HepG2 (cell line): ENCODE data around the gene KANSL3. TPM values are rescaled to one million over a fixed set of nuclear protein-coding genes. Genes with fewer than 3 reads are reported as not detected.

Experiments
- ATF4 ChIP-seq, 2 experiments: fragments of 450-650 bp in 1 of 2; sonication (generic) in 1 of 2; formaldehyde crosslinking; IDR thresholded peaks; 2 replicates each; pipeline versions ENCODE4 v1.5.0 to v1.8.0; 2020 to 2022; ENCODE audit warnings: mild to moderate bottlenecking in 1 of 2, missing genetic modification reagents in 1 of 2
- HMG20A ChIP-seq: IDR thresholded peaks from 2 replicates; pipeline ENCODE4 v1.6.1; 2016; ENCODE audit warnings: borderline replicate concordance
- SOX6 ChIP-seq, 2 experiments: fragments of 450-650 bp in 1 of 2; sonication (generic) in 1 of 2; formaldehyde crosslinking in 1 of 2; IDR thresholded peaks; 2 replicates each; pipeline versions ENCODE4 v1.4.0 to v1.6.1; 2017 to 2020; ENCODE audit warnings: antibody characterized with exemption in 1 of 2, mild to moderate bottlenecking in 1 of 2, missing genetic modification reagents in 1 of 2
- TOPORS ChIP-seq: sonication (generic); formaldehyde crosslinking; IDR thresholded peaks from 2 replicates; pipeline ENCODE4 v1.8.0; 2023; ENCODE audit warnings: mild to moderate bottlenecking, missing genetic modification reagents
- YEATS4 ChIP-seq: sonication (generic); formaldehyde crosslinking; IDR thresholded peaks from 2 replicates; pipeline ENCODE4 v1.4.0; 2020; ENCODE audit warnings: missing genetic modification reagents, borderline replicate concordance
- ZBED4 ChIP-seq: sonication (generic); formaldehyde crosslinking; IDR thresholded peaks from 2 replicates; pipeline ENCODE4 v1.4.0; 2020; ENCODE audit warnings: missing genetic modification reagents, borderline replicate concordance
- ZNF44 ChIP-seq: sonication (generic); formaldehyde crosslinking; IDR thresholded peaks from 2 replicates; pipeline ENCODE4 v1.5.1; 2020; ENCODE audit warnings: mild to moderate bottlenecking, missing genetic modification reagents
- ZNF512 ChIP-seq: sonication (generic); formaldehyde crosslinking; IDR thresholded peaks from 2 replicates; pipeline ENCODE4 v1.4.0; 2020; ENCODE audit warnings: mild to moderate bottlenecking, missing genetic modification reagents
- ZNF629 ChIP-seq: sonication (generic); formaldehyde crosslinking; conservative IDR thresholded peaks from 2 replicates; pipeline ENCODE4 v1.5.0; 2020; ENCODE audit warnings: missing genetic modification reagents
- ZNF660 ChIP-seq: sonication (generic); formaldehyde crosslinking; IDR thresholded peaks from 2 replicates; pipeline ENCODE4 v1.5.1; 2020; ENCODE audit warnings: mild to moderate bottlenecking, low read depth, missing genetic modification reagents, borderline replicate concordance
- ZNF879 ChIP-seq: sonication (generic); formaldehyde crosslinking; IDR thresholded peaks from 2 replicates; pipeline ENCODE4 v1.8.1; 2023; ENCODE audit warnings: missing genetic modification reagents
- polyA plus RNA-seq, 8 experiments: library from polyadenylated mRNA; depleted of rRNA in 3 of 8; stranded (reverse) in 7 of 8; unstranded in 1 of 8; fragments of >200 nt; fragmentation: Illumina TruSeq in 4 of 8; extraction: Trizol in 4 of 8; gene quantifications; 2 replicates each; pipeline versions ENCODE4 v1.2.1 to v1.2.3, GENCODE V29; 2011 to 2016; ENCODE audit warnings: low read depth in 4 of 8, missing spikeins in 1 of 8, mixed read lengths in 1 of 8; ENCODE audit not compliant: insufficient read depth in 1 of 8
- total RNA-seq, 5 experiments: library from RNA; depleted of rRNA; stranded (reverse); fragments of >200 nt; fragmentation: Illumina TruSeq; extraction: Trizol; gene quantifications; 2 replicates each; pipeline ENCODE4 v1.2.3, GENCODE V29; 2016; ENCODE audit warnings: low read depth in 1 of 5
- TF ChIP-seq, protein P1 (sequence below): sonication (generic); formaldehyde crosslinking; conservative IDR thresholded peaks from 2 replicates; pipeline ENCODE4 v1.8.1; 2023; ENCODE audit warnings: missing genetic modification reagents
- TF ChIP-seq, protein P2 (sequence below): sonication (generic); formaldehyde crosslinking; IDR thresholded peaks from 2 replicates; pipeline ENCODE4 v1.8.0; 2022; ENCODE audit warnings: missing genetic modification reagents, mild to moderate bottlenecking, inconsistent platforms, borderline replicate concordance
- TF ChIP-seq, protein P3 (sequence below), 2 experiments: sonication (generic) in 1 of 2; formaldehyde crosslinking in 1 of 2; IDR thresholded peaks; 2 replicates each; pipeline versions ENCODE4 v1.4.0 to v1.6.1; 2018 to 2020; ENCODE audit warnings: missing genetic modification reagents in 2 of 2, borderline replicate concordance in 1 of 2, low read depth in 1 of 2, mild to moderate bottlenecking in 1 of 2, missing biosample characterization in 1 of 2

Gene KANSL3
- total and polyA plus RNA-seq, 2 of the 13 experiments (the other 11 are each of a cell fraction or from before 2014, with no cell fraction given): 20.8 to 37.3 TPM

DNA sequence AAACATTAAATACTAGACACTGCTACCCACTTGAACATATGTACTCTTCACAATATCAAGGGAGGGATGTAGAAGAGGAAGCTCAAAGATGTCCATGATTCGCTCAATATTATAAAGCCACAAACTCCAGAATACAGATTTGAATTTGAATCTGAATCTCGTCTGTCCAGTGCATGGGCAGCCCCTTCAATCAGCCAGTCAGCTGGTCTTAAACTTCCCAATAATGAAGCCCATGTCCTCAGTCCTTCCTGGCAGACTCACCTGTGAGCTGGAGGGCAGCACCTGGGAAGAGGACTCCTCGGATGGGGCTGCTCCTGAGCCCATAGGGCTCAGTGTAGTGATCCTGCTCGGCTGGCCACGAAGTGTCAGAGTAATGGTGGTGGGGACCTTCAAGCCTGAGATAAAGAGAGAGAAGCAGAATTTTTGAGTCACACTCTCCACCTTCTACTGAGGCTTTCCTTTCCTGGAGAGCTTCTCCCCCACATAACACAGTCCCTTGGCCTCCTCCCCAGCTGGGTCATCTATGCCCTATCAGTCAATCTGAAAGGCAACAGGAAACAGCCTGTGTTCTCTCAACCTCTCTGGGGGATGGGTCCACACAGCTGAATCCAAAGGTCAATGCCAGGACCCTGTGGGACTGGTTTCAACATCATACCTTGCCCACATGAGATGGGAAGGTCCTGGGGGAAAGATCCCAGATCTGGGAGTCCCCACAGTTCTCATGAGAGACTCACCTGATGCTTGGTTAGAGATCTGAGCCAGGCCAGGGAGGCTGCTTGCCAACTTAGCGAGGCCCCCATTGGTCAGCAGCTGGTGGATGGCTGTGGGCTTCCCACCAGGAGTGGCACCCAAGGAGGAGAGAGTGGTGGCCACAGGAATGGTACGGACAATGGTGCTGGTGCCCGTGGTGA, 36.5 kb downstream of the KANSL3 start (continued):
- peak; percentile 88; the same call in 1 of the 2 replicates for TF ChIP-seq ZBED4 (CRISPR knock-in tag)
- TF ChIP-seq TOPORS: no peak; the same call in 1 of the 2 replicates
- no peak for TF ChIP-seq SOX6 (IDR thresholded peaks at IDR 0.05)
- TF ChIP-seq SOX6 (CRISPR knock-in tag; IDR thresholded peaks at IDR 0.05): peak; percentile 88
- TF ChIP-seq, protein P1, sequence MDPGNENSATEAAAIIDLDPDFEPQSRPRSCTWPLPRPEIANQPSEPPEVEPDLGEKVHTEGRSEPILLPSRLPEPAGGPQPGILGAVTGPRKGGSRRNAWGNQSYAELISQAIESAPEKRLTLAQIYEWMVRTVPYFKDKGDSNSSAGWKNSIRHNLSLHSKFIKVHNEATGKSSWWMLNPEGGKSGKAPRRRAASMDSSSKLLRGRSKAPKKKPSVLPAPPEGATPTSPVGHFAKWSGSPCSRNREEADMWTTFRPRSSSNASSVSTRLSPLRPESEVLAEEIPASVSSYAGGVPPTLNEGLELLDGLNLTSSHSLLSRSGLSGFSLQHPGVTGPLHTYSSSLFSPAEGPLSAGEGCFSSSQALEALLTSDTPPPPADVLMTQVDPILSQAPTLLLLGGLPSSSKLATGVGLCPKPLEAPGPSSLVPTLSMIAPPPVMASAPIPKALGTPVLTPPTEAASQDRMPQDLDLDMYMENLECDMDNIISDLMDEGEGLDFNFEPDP (CRISPR knock-in tag): no peak
- no peak for TF ChIP-seq ZNF512 (CRISPR knock-in tag)
- peak; percentile 84; the same call in 1 of the 2 replicates for TF ChIP-seq YEATS4 (CRISPR knock-in tag)
- TF ChIP-seq, protein P2, sequence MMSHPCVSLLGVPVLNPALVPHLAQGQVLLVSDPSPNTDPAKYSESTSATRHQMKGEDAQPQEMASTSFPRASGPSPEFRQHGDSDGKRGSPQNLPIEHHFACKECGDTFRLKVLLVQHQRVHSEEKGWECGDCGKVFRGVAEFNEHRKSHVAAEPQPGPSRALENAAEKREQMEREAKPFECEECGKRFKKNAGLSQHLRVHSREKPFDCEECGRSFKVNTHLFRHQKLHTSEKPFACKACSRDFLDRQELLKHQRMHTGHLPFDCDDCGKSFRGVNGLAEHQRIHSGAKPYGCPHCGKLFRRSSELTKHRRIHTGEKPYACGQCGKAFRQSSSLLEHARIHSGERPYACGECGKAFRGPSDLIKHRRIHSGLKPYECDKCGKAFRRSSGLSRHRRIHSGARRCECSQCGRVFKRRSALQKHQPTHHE (CRISPR knock-in tag): no peak
- TF ChIP-seq HMG20A (CRISPR knock-in tag): peak; percentile 81; the same call in 1 of the 2 replicates
- TF ChIP-seq ZNF879: no peak
- TF ChIP-seq, protein P3, sequence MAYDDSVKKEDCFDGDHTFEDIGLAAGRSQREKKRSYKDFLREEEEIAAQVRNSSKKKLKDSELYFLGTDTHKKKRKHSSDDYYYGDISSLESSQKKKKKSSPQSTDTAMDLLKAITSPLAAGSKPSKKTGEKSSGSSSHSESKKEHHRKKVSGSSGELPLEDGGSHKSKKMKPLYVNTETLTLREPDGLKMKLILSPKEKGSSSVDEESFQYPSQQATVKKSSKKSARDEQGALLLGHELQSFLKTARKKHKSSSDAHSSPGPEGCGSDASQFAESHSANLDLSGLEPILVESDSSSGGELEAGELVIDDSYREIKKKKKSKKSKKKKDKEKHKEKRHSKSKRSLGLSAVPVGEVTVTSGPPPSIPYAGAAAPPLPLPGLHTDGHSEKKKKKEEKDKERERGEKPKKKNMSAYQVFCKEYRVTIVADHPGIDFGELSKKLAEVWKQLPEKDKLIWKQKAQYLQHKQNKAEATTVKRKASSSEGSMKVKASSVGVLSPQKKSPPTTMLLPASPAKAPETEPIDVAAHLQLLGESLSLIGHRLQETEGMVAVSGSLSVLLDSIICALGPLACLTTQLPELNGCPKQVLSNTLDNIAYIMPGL (CRISPR knock-in tag; IDR thresholded peaks at IDR 0.05; ENCODE audit: borderline replicate concordance in 1 of 2, low read depth in 1 of 2): peak; percentile 70 to 73; a peak in 2 of 4 replicates
- peak; percentile 96 for TF ChIP-seq ZNF629 (CRISPR knock-in tag)
- no peak for TF ChIP-seq ZNF660 (CRISPR knock-in tag)
- no peak for TF ChIP-seq ZNF44 (CRISPR knock-in tag)
- TF ChIP-seq ATF4 (CRISPR knock-in tag; IDR thresholded peaks at IDR 0.05): peak in 1 of 2 experiments; percentile 63; a peak in 1 of 4 replicates
